Measurements from ENCODE around the gene OTUB2.

Gene OTUB2

GRCh38 chr14:94089479-94089878, 63.3 kb downstream of the OTUB2 start:
- Histone ChIP-seq H3K79me1 (ENCODE audit: low read depth, low read length) (no peaks in the 10 kb centered on the region), H3K4ac (ENCODE audit: low read length) (no peak overlapping the region), H4K91ac (ENCODE audit: low read depth, low read length, poor library complexity) (no peak overlapping the region), H2BK15ac (ENCODE audit: low read length) (no peak overlapping the region), H3K27ac (replicated peaks; ENCODE audit: low read length) (no peak overlapping the region), H3K27me3 (ENCODE audit: control insufficient read depth in 3 of 3, insufficient read depth in 3 of 3, low read depth in 1 of 3, low read length in 3 of 3) (no peaks in the 10 kb centered on the region), H3K9me3 (replicated peaks in 1 of 2; ENCODE audit: control insufficient read depth in 2 of 2, insufficient read depth in 1 of 2, low read depth in 1 of 2, low read length in 2 of 2) (peaks cover 0 to 8% of the 10 kb centered on the region in 2 donors), H3K14ac (ENCODE audit: low read length) (no peak overlapping the region), H2AK5ac (ENCODE audit: low read depth, low read length) (no peak overlapping the region), H3K36me3 (replicated peaks in 1 of 2; ENCODE audit: control insufficient read depth in 2 of 2, insufficient read depth in 2 of 2, low read length in 2 of 2) (peaks cover 0 to 4% of the 10 kb centered on the region in 2 donors), H2BK12ac (ENCODE audit: low read length) (no peak overlapping the region), H3K18ac (ENCODE audit: low read length) (no peak overlapping the region), H3K4me1 (ENCODE audit: control insufficient read depth in 2 of 2, insufficient read depth in 1 of 2, low read depth in 1 of 2, low read length in 2 of 2) (no peaks in the 10 kb centered on the region), H3K9ac (ENCODE audit: low read depth, low read length, poor library complexity) (no peak overlapping the region), H2BK120ac (ENCODE audit: low read depth, low read length) (no peak overlapping the region), H3K4me3 (ENCODE audit: low read length in 2 of 2) (no peak overlapping the region), H4K8ac (ENCODE audit: low read depth, low read length) (no peak overlapping the region), H2BK5ac (ENCODE audit: low read length) (no peak overlapping the region), H3K4me2 (ENCODE audit: insufficient read depth, low read length, poor library complexity, severe bottlenecking) (no peak overlapping the region), H3K23ac (ENCODE audit: low read depth, low read length, poor library complexity) (no peak overlapping the region), H2AFZ (ENCODE audit: low read length) (no peak overlapping the region)
- no CpG with 5 or more reads among the region's 4 CpGs for WGBS, 2 donors (ENCODE audit: extremely low coverage in 2 of 2, insufficient read length in 2 of 2, insufficient replicate concordance in 1 of 2)
- no peak for DNase-seq (ENCODE audit: low spot score)

GRCh38 chr14:94093418-94093817, 67.3 kb downstream of the OTUB2 start:
- H3K36me3 ChIP-seq (replicated peaks in 1 of 2; ENCODE audit: control insufficient read depth in 2 of 2, insufficient read depth in 2 of 2, low read length in 2 of 2), result peaks cover 0 to 18% of the 10 kb centered on the region in 2 donors
- H3K23ac ChIP-seq (ENCODE audit: low read depth, low read length, poor library complexity), result no peak overlapping the region
- no peak overlapping the region for H3K14ac ChIP-seq (ENCODE audit: low read length)
- H3K79me1 ChIP-seq (ENCODE audit: low read depth, low read length), result no peaks in the 10 kb centered on the region
- H4K91ac ChIP-seq (ENCODE audit: low read depth, low read length, poor library complexity), result no peak overlapping the region
- H2BK12ac ChIP-seq (ENCODE audit: low read length), result no peak overlapping the region
- no peaks in the 10 kb centered on the region for H3K9me3 ChIP-seq (replicated peaks in 1 of 2; ENCODE audit: control insufficient read depth in 2 of 2, insufficient read depth in 1 of 2, low read depth in 1 of 2, low read length in 2 of 2)
- H3K4ac ChIP-seq (ENCODE audit: low read length), result no peak overlapping the region
- H2BK15ac ChIP-seq (ENCODE audit: low read length), result no peak overlapping the region
- no peaks in the 10 kb centered on the region for H3K27me3 ChIP-seq (ENCODE audit: control insufficient read depth in 3 of 3, insufficient read depth in 3 of 3, low read depth in 1 of 3, low read length in 3 of 3)
- DNase-seq (ENCODE audit: low spot score), result no peak
- no peak overlapping the region for H3K4me3 ChIP-seq (ENCODE audit: low read length in 2 of 2)
- H2BK5ac ChIP-seq (ENCODE audit: low read length), result no peak overlapping the region
- H3K27ac ChIP-seq (replicated peaks; ENCODE audit: low read length), result no peak overlapping the region
- H3K9ac ChIP-seq (ENCODE audit: low read depth, low read length, poor library complexity), result no peak overlapping the region
- H2BK120ac ChIP-seq (ENCODE audit: low read depth, low read length), result no peak overlapping the region
- H3K4me1 ChIP-seq (ENCODE audit: control insufficient read depth in 2 of 2, insufficient read depth in 1 of 2, low read depth in 1 of 2, low read length in 2 of 2), result no peaks in the 10 kb centered on the region
- H3K4me2 ChIP-seq (ENCODE audit: insufficient read depth, low read length, poor library complexity, severe bottlenecking), result no peak overlapping the region
- H2AFZ ChIP-seq (ENCODE audit: low read length), result no peak overlapping the region
- no peak overlapping the region for H3K18ac ChIP-seq (ENCODE audit: low read length)
- H4K8ac ChIP-seq (ENCODE audit: low read depth, low read length), result no peak overlapping the region
- no CpG with 5 or more reads among the region's 2 CpGs for WGBS, 2 donors (ENCODE audit: extremely low coverage in 2 of 2, insufficient read length in 2 of 2, insufficient replicate concordance in 1 of 2)
- no peak overlapping the region for H2AK5ac ChIP-seq (ENCODE audit: low read depth, low read length)

GRCh38 chr14:94097091-94097490, 71.0 kb downstream of the OTUB2 start:
- no peak overlapping the region for H3K27ac ChIP-seq (replicated peaks; ENCODE audit: low read length)
- H2BK12ac ChIP-seq (ENCODE audit: low read length), result no peak overlapping the region
- H3K23ac ChIP-seq (ENCODE audit: low read depth, low read length, poor library complexity), result no peak overlapping the region
- no peak overlapping the region for H4K8ac ChIP-seq (ENCODE audit: low read depth, low read length)
- H3K36me3 ChIP-seq (replicated peaks in 1 of 2; ENCODE audit: control insufficient read depth in 2 of 2, insufficient read depth in 2 of 2, low read length in 2 of 2), result peaks cover 0 to 32% of the 10 kb centered on the region in 2 donors
- H3K4me3 ChIP-seq (ENCODE audit: low read length in 2 of 2), result no peak overlapping the region
- H3K4me2 ChIP-seq (ENCODE audit: insufficient read depth, low read length, poor library complexity, severe bottlenecking), result no peak overlapping the region
- no peak overlapping the region for H4K91ac ChIP-seq (ENCODE audit: low read depth, low read length, poor library complexity)
- H3K18ac ChIP-seq (ENCODE audit: low read length), result no peak overlapping the region
- no peaks in the 10 kb centered on the region for H3K79me1 ChIP-seq (ENCODE audit: low read depth, low read length)
- H2BK15ac ChIP-seq (ENCODE audit: low read length), result no peak overlapping the region
- no peak overlapping the region for H2AK5ac ChIP-seq (ENCODE audit: low read depth, low read length)
- H2BK5ac ChIP-seq (ENCODE audit: low read length), result no peak overlapping the region
- no peak for DNase-seq (ENCODE audit: low spot score)
- H3K14ac ChIP-seq (ENCODE audit: low read length), result no peak overlapping the region
- H2BK120ac ChIP-seq (ENCODE audit: low read depth, low read length), result no peak overlapping the region
- H3K9ac ChIP-seq (ENCODE audit: low read depth, low read length, poor library complexity), result no peak overlapping the region
- no CpG with 5 or more reads among the region's 4 CpGs for WGBS, 2 donors (ENCODE audit: extremely low coverage in 2 of 2, insufficient read length in 2 of 2, insufficient replicate concordance in 1 of 2)
- no peaks in the 10 kb centered on the region for H3K27me3 ChIP-seq (ENCODE audit: control insufficient read depth in 3 of 3, insufficient read depth in 3 of 3, low read depth in 1 of 3, low read length in 3 of 3)
- no peak overlapping the region for H3K4ac ChIP-seq (ENCODE audit: low read length)
- no peaks in the 10 kb centered on the region for H3K4me1 ChIP-seq (ENCODE audit: control insufficient read depth in 2 of 2, insufficient read depth in 1 of 2, low read depth in 1 of 2, low read length in 2 of 2)
- no peak overlapping the region for H2AFZ ChIP-seq (ENCODE audit: low read length)
- H3K9me3 ChIP-seq (replicated peaks in 1 of 2; ENCODE audit: control insufficient read depth in 2 of 2, insufficient read depth in 1 of 2, low read depth in 1 of 2, low read length in 2 of 2), result no peaks in the 10 kb centered on the region

Measured in neuronal stem cell (in vitro differentiated cells).